ENCODE results near the gene NTM. TPM values are rescaled to one million over a fixed set of nuclear protein-coding genes. Genes with fewer than 3 reads are reported as not detected.

NTM gene
- total and polyA plus RNA-seq, 2 of the 8 experiments (the other 6 are each of a cell fraction or from before 2014, with no cell fraction given), result 13.4 to 20.0 TPM

GRCh38 chr11:132231656-132232347, 861.4 kb downstream of the NTM start:
- Histone ChIP-seq H3K14ac (ENCODE audit: insufficient read length) (no peak overlapping the region), H4K8ac (ENCODE audit: extremely low read depth, insufficient read depth, low read length) (no peak overlapping the region), H3K27me3 (replicated peaks in 1 of 4; ENCODE audit: control insufficient read depth in 3 of 4, extremely low read depth in 1 of 4, insufficient read depth in 3 of 4, low read length in 3 of 4) (no peaks in the 10 kb centered on the region), H3K36me3 (ENCODE audit: control insufficient read depth in 2 of 4, insufficient read depth in 4 of 4, low read length in 3 of 4) (no peaks in the 10 kb centered on the region), H3K9ac (replicated peaks in 1 of 4; ENCODE audit: extremely low read depth in 1 of 4, low read depth in 3 of 4, low read length in 3 of 4) (no peak overlapping the region), H3K23ac (ENCODE audit: insufficient read length) (no peak overlapping the region), H3K18ac (ENCODE audit: extremely low read depth, low read length) (no peak overlapping the region), H3K4ac (replicated peaks; ENCODE audit: insufficient read length, low read depth, low read length) (no peak overlapping the region), H3K27ac (ENCODE audit: low read depth, low read length) (no peak overlapping the region), H3K4me2 (ENCODE audit: insufficient read depth in 1 of 2, low read depth in 2 of 2, low read length in 2 of 2) (no peak overlapping the region), H4K20me1 (replicated peaks in 1 of 2; ENCODE audit: control insufficient read depth in 1 of 2, insufficient read depth in 2 of 2, low read length in 2 of 2) (no peaks in the 10 kb centered on the region), H2AFZ (ENCODE audit: low read length) (0 out of 2 replicates have a peak overlapping the region, but pooled peaks have one; percentile 8), H2BK12ac (ENCODE audit: low read depth, low read length) (0 out of 2 replicates have a peak overlapping the region, but pooled peaks have one; percentile 41), H2BK20ac (ENCODE audit: low read length) (no peak overlapping the region), H3K4me3 (ENCODE audit: extremely low read depth in 1 of 4, insufficient read depth in 2 of 4, low read depth in 3 of 4, low read length in 4 of 4) (no peak overlapping the region), H2BK120ac (replicated peaks; ENCODE audit: low read depth, low read length) (no peak overlapping the region), H2BK5ac (ENCODE audit: low read depth, low read length) (no peak overlapping the region), H4K5ac (ENCODE audit: insufficient read length, low read depth, low read length) (no peak overlapping the region), H4K91ac (replicated peaks; ENCODE audit: insufficient read length, low read length) (no peak overlapping the region), H3K79me1 (ENCODE audit: low read depth, low read length) (no peaks in the 10 kb centered on the region; the same call in 1 of the 2 replicates), H3K23me2 (ENCODE audit: low read depth, low read length) (no peaks in the 10 kb centered on the region), H2AK5ac (ENCODE audit: low read depth, low read length) (no peak overlapping the region), H3K9me3 (ENCODE audit: insufficient read depth in 2 of 2, low read depth in 1 of 2, low read length in 1 of 2) (no peaks in the 10 kb centered on the region), H2BK15ac (ENCODE audit: low read length) (no peak overlapping the region), H3K56ac (replicated peaks; ENCODE audit: insufficient read length, low read depth, low read length) (no peak overlapping the region), H3K4me1 (replicated peaks in 1 of 4; ENCODE audit: control insufficient read depth in 3 of 4, insufficient read depth in 4 of 4, low read length in 3 of 4) (peaks cover 0 to 2% (median 0%) of the 10 kb centered on the region in 4 experiments; a peak in 1 of 7 replicates), H3K79me2 (ENCODE audit: control insufficient read depth in 1 of 2, insufficient read depth in 2 of 2, low read length in 2 of 2) (no peaks in the 10 kb centered on the region)
- WGBS, 2 experiments (ENCODE audit: extremely low coverage in 1 of 2, insufficient coverage in 1 of 2, insufficient read length in 1 of 2, insufficient replicate concordance in 2 of 2, low coverage in 1 of 2, low lambda C conversion rate in 2 of 2, missing lambda C conversion rate in 1 of 2), result 78% methylated on average over 13 of the region's 13 CpGs; no CpG with 5 or more reads in 1 of the 2 experiments
- TF ChIP-seq HDAC6 (IDR thresholded peaks at IDR 0.05; ENCODE audit: low read depth, low read length) (no peak), KDM5A (IDR thresholded peaks at IDR 0.05; ENCODE audit: low read length) (no peak), BRCA1 (IDR thresholded peaks at IDR 0.05; ENCODE audit: low read depth, low read length) (no peak), TAF1 (IDR thresholded peaks at IDR 0.05; ENCODE audit: low read depth, low read length) (no peak), CREB1 (IDR thresholded peaks at IDR 0.05) (no peak)
- ChIA-PET POLR2A (ENCODE audit: partially characterized antibody) (no interaction called here), CTCF (ENCODE audit: partially characterized antibody) (interaction anchor here (0.6 to 1.2 kb wide), 4 partner anchors 10 to 992 kb away, joined by 3 to 5 read pairs (median 3); no protein-coding TSS in a partner anchor)
- FAIRE-seq (no peak), DNase-seq (ENCODE audit: low read depth in 1 of 2, low spot score in 2 of 2) (no peak)
